OCI-LY3 (cell line): ENCODE data around the gene KCNN3.

ENCODE experiments used
- H2AFZ ChIP-seq: fragments of 200-600, 300-600 bp; shearing (Covaris generic); 2 replicates; pipeline ENCODE4 v1.6.0; 2014; ENCODE audit warnings: antibody characterized with exemption, low read depth, low read length
- H3K27ac ChIP-seq: fragments of 200-600, 300-600 bp; sonication (generic); 2 replicates; pipeline ENCODE4 v1.5.1; 2014; ENCODE audit warnings: mild to moderate bottlenecking, low read length, moderate library complexity, mixed read lengths
- H3K27me3 ChIP-seq: fragments of 200-600, 300-600 bp; sonication (generic); 2 replicates; pipeline ENCODE4 v1.6.1; 2014; ENCODE audit warnings: low read depth, low read length, mixed read lengths
- H3K36me3 ChIP-seq: fragments of 200-600, 300-600 bp; sonication (generic); replicated peaks from 2 replicates; pipeline ENCODE3; 2014; ENCODE audit warnings: low read depth, low read length, mixed read lengths
- H3K4me1 ChIP-seq: fragments of 300-600, 200-600 bp; sonication (generic); 2 replicates; pipeline ENCODE4 v1.6.1; 2014; ENCODE audit warnings: low read length, mixed read lengths
- H3K4me2 ChIP-seq: fragments of 200-600, 300-600 bp; sonication (generic); 2 replicates; pipeline ENCODE4 v1.6.1; 2014; ENCODE audit warnings: low read length, mixed read lengths
- H3K4me3 ChIP-seq: fragments of 300-600, 200-600 bp; sonication (generic); 2 replicates; pipeline ENCODE4 v1.5.1; 2014; ENCODE audit warnings: antibody characterized with exemption, mild to moderate bottlenecking, low read length, moderate library complexity
- H3K79me2 ChIP-seq: fragments of 300-600, 200-600 bp; shearing (Covaris generic); 2 replicates; pipeline ENCODE4 v1.6.1; 2014; ENCODE audit warnings: mild to moderate bottlenecking, low read length, mixed read lengths
- H3K9ac ChIP-seq: fragments of 300-600, 200-600 bp; shearing (Covaris generic); 2 replicates; pipeline ENCODE4 v1.6.0; 2014; ENCODE audit warnings: mild to moderate bottlenecking, low read length, moderate library complexity
- H3K9me3 ChIP-seq: fragments of 200-600, 300-600 bp; shearing (Covaris generic); 2 replicates; pipeline ENCODE4 v1.6.1; 2014; ENCODE audit warnings: low read length, mixed read lengths; ENCODE audit not compliant: insufficient read depth
- H4K20me1 ChIP-seq: fragments of 200-600, 300-600 bp; sonication (generic); 2 replicates; pipeline ENCODE4 v1.6.1; 2016; ENCODE audit warnings: low read length, mixed read lengths; ENCODE audit not compliant: insufficient read depth
- EZH2phosphoT487 ChIP-seq: fragments of 200-600 bp; shearing (Covaris generic); IDR thresholded peaks from 2 replicates; pipeline ENCODE4 v1.6.1; 2018; ENCODE audit warnings: antibody characterized with exemption, mixed run types, low read depth
- TF ChIP-seq, protein P1 (sequence below): fragments of 200-600, 300-600 bp; sonication (generic); IDR thresholded peaks from 2 replicates; pipeline ENCODE4 v1.5.1; 2014; ENCODE audit warnings: antibody characterized with exemption, low read length, low read depth

Gene KCNN3

DNA sequence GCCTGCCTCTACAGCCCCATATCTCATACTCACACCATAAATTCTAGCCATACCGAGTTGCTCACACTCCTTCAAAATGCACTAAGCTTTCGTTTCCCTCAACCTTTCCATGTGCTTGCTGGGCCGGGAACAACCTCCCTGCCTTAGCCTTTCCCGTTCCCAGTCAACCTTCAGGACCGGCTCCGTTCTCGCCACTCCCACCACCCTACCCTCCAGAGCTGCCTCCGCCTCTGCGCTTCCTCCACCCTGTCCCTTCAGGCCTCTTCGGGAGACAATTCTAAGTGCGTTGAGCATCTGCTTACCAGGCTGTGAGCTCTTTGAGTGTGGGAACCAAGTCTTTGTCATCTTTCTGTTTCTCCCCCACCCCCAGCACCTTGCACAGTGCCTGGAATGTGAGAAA is 31.6 kb downstream of the KCNN3 start:
- H3K4me3 ChIP-seq: no peak overlapping the region
- H3K4me2 ChIP-seq: no peak overlapping the region
- no peaks in the 10 kb centered on the region for H3K79me2 ChIP-seq
- no peak for TF ChIP-seq EZH2phosphoT487
- TF ChIP-seq, protein P1, sequence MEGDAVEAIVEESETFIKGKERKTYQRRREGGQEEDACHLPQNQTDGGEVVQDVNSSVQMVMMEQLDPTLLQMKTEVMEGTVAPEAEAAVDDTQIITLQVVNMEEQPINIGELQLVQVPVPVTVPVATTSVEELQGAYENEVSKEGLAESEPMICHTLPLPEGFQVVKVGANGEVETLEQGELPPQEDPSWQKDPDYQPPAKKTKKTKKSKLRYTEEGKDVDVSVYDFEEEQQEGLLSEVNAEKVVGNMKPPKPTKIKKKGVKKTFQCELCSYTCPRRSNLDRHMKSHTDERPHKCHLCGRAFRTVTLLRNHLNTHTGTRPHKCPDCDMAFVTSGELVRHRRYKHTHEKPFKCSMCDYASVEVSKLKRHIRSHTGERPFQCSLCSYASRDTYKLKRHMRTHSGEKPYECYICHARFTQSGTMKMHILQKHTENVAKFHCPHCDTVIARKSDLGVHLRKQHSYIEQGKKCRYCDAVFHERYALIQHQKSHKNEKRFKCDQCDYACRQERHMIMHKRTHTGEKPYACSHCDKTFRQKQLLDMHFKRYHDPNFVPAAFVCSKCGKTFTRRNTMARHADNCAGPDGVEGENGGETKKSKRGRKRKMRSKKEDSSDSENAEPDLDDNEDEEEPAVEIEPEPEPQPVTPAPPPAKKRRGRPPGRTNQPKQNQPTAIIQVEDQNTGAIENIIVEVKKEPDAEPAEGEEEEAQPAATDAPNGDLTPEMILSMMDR: no peak
- H4K20me1 ChIP-seq: no peaks in the 10 kb centered on the region
- no peak overlapping the region for H3K9ac ChIP-seq
- H3K27me3 ChIP-seq: peaks cover 18% of the 10 kb centered on the region
- no peak overlapping the region for H3K27ac ChIP-seq
- peaks cover 22% of the 10 kb centered on the region for H3K4me1 ChIP-seq
- no peaks in the 10 kb centered on the region for H3K36me3 ChIP-seq
- H3K9me3 ChIP-seq: no peaks in the 10 kb centered on the region
- no peak overlapping the region for H2AFZ ChIP-seq

DNA sequence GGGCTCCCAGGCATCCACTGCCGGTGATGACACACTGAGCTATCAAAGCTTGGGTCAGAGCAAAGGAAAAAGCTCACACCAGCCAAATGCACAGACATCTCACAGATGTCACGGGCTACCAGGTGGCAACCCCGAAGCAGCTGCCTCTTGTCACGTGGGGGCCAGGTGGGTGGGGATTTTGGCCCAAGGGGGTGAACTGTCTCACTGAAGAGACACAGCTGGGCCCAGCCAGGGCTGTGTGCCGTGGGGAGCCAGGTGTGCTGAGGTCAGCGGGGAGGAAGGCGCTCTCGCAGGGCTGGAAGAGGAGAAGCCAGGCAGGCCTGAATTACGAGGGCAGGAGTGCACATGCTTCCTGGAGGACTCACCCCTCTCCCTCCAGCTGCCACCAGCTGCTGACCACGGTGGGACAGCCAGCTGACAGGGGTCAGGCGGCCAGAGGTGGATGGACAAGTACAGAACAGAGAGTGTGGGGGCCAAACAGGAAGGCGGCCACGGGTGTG is 32.4 kb downstream of the KCNN3 start:
- H3K36me3 ChIP-seq: no peaks in the 10 kb centered on the region
- no peaks in the 10 kb centered on the region for H3K9me3 ChIP-seq
- H4K20me1 ChIP-seq: no peaks in the 10 kb centered on the region
- no peaks in the 10 kb centered on the region for H3K79me2 ChIP-seq
- H3K4me1 ChIP-seq: peaks cover 18% of the 10 kb centered on the region
- no peak overlapping the region for H3K9ac ChIP-seq
- H3K27ac ChIP-seq: no peak overlapping the region
- no peak overlapping the region for H3K4me3 ChIP-seq
- TF ChIP-seq EZH2phosphoT487: no peak
- TF ChIP-seq, protein P1: no peak
- H3K27me3 ChIP-seq: peaks cover 18% of the 10 kb centered on the region
- no peak overlapping the region for H2AFZ ChIP-seq
- H3K4me2 ChIP-seq: peak overlapping the region; percentile 22

DNA sequence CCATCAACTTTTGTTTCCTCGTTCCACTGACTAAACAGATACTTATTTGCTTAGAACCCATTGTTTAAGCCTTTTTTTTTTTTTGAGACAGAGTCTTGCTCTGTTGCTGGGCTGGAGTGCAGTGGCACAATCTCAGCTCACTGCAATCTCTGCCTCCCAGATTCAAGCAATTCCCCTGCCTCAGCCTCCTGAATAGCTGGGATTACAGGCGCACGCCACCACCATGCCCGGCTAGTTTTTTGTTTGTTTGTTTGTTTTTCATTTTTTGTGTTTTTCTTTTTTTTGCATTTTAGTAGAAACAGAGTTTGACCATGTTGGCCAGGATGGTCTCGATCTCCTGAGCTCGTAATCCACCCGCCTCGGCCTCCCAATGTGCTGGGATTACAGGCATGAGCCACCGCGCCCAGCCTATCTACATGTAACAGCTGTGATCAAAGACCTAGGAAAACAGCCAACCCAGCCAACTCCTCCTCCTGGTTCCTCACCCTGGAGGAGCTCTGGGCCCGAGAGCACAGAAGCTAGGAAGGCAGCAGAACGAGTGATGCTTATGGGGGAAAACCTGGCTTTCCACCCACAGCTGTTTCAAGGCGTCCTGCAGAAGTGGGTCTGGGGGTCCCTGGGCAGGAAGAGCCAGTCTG is 32.9 kb downstream of the KCNN3 start:
- no peak overlapping the region for H3K9ac ChIP-seq

DNA sequence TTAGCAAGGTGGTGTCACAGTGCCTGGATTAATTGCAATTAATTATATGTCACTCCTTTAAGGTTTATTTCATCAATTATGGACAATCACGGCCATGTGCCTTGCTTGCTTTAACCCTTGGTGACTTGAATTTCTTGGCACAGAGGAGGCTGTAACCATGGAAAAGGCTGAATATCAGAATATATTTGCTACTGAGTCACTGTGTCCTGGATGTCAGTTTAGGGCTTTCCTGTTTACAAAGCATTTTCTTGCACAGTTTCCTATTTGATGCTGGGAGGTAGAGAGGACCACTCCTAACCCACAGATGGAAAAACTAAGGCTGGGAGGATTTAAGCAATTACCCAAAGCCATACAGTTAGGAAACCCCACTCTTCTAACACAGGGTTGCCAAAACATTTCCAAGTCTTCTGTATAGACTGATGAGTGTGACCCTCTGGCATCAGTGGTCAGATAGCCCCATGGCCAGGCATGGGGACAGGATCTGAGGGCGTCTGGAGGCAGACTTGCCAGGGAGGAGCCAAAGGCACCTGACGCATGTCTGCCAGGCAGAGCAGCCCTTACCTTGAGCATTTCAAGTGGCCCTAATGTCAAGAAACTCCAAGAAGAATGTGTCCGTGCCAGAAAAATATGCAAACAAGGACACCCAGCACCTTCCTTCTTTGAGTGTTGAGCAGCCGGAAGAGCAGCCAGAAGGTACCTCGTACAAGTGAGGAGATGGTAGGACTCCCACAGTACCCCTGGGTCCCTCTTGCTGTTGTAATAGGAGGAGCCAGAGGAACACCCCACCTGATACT is 34.4 kb downstream of the KCNN3 start:
- no peaks in the 10 kb centered on the region for H4K20me1 ChIP-seq
- H3K27me3 ChIP-seq: peaks cover 18% of the 10 kb centered on the region
- no peaks in the 10 kb centered on the region for H3K79me2 ChIP-seq
- TF ChIP-seq, protein P1: no peak
- no peak for TF ChIP-seq EZH2phosphoT487
- H2AFZ ChIP-seq: no peak overlapping the region
- H3K9me3 ChIP-seq: no peaks in the 10 kb centered on the region
- no peak overlapping the region for H3K4me3 ChIP-seq
- H3K4me2 ChIP-seq: no peak overlapping the region
- H3K36me3 ChIP-seq: no peaks in the 10 kb centered on the region
- peaks cover 10% of the 10 kb centered on the region for H3K4me1 ChIP-seq
- no peak overlapping the region for H3K27ac ChIP-seq
- no peak overlapping the region for H3K9ac ChIP-seq

More for the DNA sequence above, 32.9 kb downstream of the KCNN3 start:
- no peaks in the 10 kb centered on the region for H3K79me2 ChIP-seq
- no peak overlapping the region for H3K27ac ChIP-seq
- H2AFZ ChIP-seq: no peak overlapping the region
- H4K20me1 ChIP-seq: no peaks in the 10 kb centered on the region
- no peaks in the 10 kb centered on the region for H3K9me3 ChIP-seq
- H3K4me2 ChIP-seq: peak overlapping the region; percentile 22
- TF ChIP-seq, protein P1: no peak
- no peak for TF ChIP-seq EZH2phosphoT487
- H3K36me3 ChIP-seq: no peaks in the 10 kb centered on the region
- H3K27me3 ChIP-seq: peaks cover 18% of the 10 kb centered on the region
- peaks cover 12% of the 10 kb centered on the region for H3K4me1 ChIP-seq
- no peak overlapping the region for H3K4me3 ChIP-seq
